ENCODE data around the gene ADAMTS10.

Gene ADAMTS10

DNA sequence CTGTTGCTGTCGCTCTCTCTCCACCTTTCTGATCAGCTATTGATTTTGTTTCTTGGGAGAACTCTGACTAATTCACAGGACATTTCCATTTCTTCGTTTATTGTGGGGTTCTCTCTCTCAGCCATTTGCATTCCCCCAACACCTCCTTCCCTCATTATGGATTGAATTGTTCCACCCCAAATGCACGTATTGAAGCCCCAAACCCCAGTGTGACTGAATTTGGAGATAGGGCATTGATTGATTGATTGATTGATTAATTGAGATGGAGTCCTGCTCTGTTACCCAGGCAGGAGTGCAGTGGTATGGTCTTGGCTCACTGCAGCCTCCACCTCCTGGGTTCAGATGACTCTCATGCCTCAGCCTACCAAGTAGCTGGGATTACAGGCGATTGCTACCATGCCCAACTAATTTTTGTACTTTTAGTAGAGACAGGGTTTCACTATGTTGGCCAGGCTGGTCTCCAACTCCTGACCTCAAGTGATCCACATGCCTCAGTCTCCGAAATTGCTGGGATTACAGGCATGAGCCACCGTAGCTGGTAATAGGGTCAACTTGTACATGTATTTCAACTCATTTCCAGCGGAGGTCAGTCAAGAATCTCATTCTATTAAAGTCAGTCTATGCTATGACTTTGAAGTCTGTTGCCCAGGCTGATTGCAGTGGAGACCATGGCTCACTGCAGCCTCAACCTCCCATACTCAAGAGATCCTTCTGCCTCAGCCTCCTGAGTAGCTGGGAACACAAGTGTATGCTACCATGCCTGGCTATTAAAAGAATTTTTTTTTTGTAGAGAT is 33.5 kb upstream of the ADAMTS10 start:
- Histone ChIP-seq H3K27me3 (ENCODE audit: insufficient read depth, low read length, poor library complexity) (no peaks in the 10 kb centered on the region), H3K36me3 (ENCODE audit: insufficient read depth, low read length) (no peaks in the 10 kb centered on the region), H3K9ac (ENCODE audit: low read depth, low read length) (no peak overlapping the region), H3K4me1 (ENCODE audit: insufficient read depth, low read length) (no peaks in the 10 kb centered on the region), H3K27ac (ENCODE audit: low read length) (no peak overlapping the region), H3K9me3 (ENCODE audit: insufficient read depth, low read length, severe bottlenecking) (no peaks in the 10 kb centered on the region), H2AFZ (ENCODE audit: low read depth, low read length) (no peak overlapping the region), H3K79me2 (ENCODE audit: insufficient read depth, low read length) (no peaks in the 10 kb centered on the region), H4K20me1 (ENCODE audit: insufficient read depth, low read length) (no peaks in the 10 kb centered on the region), H3K4me3 (ENCODE audit: low read depth in 1 of 2, low read length in 2 of 2) (no peak overlapping the region), H3K4me2 (ENCODE audit: insufficient read depth, low read length) (no peak overlapping the region)
- DNase-seq: no peak
- TF ChIP-seq, protein P1, sequence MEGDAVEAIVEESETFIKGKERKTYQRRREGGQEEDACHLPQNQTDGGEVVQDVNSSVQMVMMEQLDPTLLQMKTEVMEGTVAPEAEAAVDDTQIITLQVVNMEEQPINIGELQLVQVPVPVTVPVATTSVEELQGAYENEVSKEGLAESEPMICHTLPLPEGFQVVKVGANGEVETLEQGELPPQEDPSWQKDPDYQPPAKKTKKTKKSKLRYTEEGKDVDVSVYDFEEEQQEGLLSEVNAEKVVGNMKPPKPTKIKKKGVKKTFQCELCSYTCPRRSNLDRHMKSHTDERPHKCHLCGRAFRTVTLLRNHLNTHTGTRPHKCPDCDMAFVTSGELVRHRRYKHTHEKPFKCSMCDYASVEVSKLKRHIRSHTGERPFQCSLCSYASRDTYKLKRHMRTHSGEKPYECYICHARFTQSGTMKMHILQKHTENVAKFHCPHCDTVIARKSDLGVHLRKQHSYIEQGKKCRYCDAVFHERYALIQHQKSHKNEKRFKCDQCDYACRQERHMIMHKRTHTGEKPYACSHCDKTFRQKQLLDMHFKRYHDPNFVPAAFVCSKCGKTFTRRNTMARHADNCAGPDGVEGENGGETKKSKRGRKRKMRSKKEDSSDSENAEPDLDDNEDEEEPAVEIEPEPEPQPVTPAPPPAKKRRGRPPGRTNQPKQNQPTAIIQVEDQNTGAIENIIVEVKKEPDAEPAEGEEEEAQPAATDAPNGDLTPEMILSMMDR (IDR thresholded peaks at IDR 0.05; ENCODE audit: borderline replicate concordance, extremely low read depth, low read length, poor library complexity, severe bottlenecking): peak; percentile 13
- TF ChIP-seq EZH2 (IDR thresholded peaks at IDR 0.05; ENCODE audit: borderline replicate concordance, low read depth, low read length, severe bottlenecking): no peak
- no peak for ATAC-seq (ENCODE audit: insufficient read depth, low read depth)

- no peaks in the 10 kb centered on the region for H3K79me2 ChIP-seq (ENCODE audit: insufficient read depth, low read length)
- DNase-seq (no peak), ATAC-seq (ENCODE audit: insufficient read depth, low read depth) (no peak)
- H2AFZ ChIP-seq (ENCODE audit: low read depth, low read length): no peak overlapping the region
- H3K27me3 ChIP-seq (ENCODE audit: insufficient read depth, low read length, poor library complexity): no peaks in the 10 kb centered on the region
- no peak overlapping the region for H3K27ac ChIP-seq (ENCODE audit: low read length)
- TF ChIP-seq, protein P1 (IDR thresholded peaks at IDR 0.05; ENCODE audit: borderline replicate concordance, extremely low read depth, low read length, poor library complexity, severe bottlenecking): no peak
- no peak for TF ChIP-seq EZH2 (IDR thresholded peaks at IDR 0.05; ENCODE audit: borderline replicate concordance, low read depth, low read length, severe bottlenecking)
- no peak overlapping the region for H3K4me2 ChIP-seq (ENCODE audit: insufficient read depth, low read length)
- no peaks in the 10 kb centered on the region for H3K4me1 ChIP-seq (ENCODE audit: insufficient read depth, low read length)
- no peak overlapping the region for H3K9ac ChIP-seq (ENCODE audit: low read depth, low read length)
- H3K4me3 ChIP-seq (ENCODE audit: low read depth in 1 of 2, low read length in 2 of 2): no peak overlapping the region
- no peaks in the 10 kb centered on the region for H4K20me1 ChIP-seq (ENCODE audit: insufficient read depth, low read length)
- no peaks in the 10 kb centered on the region for H3K9me3 ChIP-seq (ENCODE audit: insufficient read depth, low read length, severe bottlenecking)
- H3K36me3 ChIP-seq (ENCODE audit: insufficient read depth, low read length): no peaks in the 10 kb centered on the region
Observed at GRCh38 chr19:8642561-8642960, 32.0 kb upstream of the ADAMTS10 start.

DNA sequence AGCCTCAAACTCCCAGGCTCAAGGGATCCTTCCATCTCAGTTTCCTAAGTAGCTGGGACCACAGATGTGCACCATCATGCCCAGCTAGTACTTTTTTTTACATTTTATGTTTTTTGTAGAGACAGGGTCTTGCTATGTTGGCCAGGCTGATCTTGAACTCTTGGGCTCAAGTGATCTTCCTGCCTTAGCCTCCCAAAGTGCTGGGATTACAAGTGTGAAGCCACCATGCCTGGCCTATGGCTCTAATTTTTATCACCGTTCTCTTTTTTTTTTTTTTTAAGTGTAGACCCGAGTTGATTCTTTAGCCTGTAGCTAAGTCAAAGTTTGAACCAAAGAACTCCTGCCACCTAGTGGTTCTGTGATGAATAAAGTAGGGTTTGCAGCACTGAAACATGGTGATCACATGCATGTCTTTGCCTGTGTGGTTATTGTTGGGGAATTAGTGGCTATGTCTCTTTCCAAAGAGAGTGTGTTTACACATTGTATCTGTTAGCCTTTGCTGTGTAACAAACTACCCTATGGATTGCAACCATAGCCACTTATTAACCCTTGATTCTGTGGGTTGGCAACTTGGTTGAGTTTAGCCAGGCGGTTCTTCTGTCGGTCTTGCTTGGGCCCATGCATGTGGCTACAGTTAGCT is 31.5 kb upstream of the ADAMTS10 start:
- Histone ChIP-seq H3K36me3 (ENCODE audit: insufficient read depth, low read length) (no peaks in the 10 kb centered on the region), H3K4me2 (ENCODE audit: insufficient read depth, low read length) (no peak overlapping the region), H3K4me1 (ENCODE audit: insufficient read depth, low read length) (no peaks in the 10 kb centered on the region), H3K79me2 (ENCODE audit: insufficient read depth, low read length) (no peaks in the 10 kb centered on the region), H3K27me3 (ENCODE audit: insufficient read depth, low read length, poor library complexity) (no peaks in the 10 kb centered on the region), H3K27ac (ENCODE audit: low read length) (no peak overlapping the region), H3K4me3 (ENCODE audit: low read depth in 1 of 2, low read length in 2 of 2) (no peak overlapping the region), H4K20me1 (ENCODE audit: insufficient read depth, low read length) (no peaks in the 10 kb centered on the region; the same call in 1 of the 2 replicates), H2AFZ (ENCODE audit: low read depth, low read length) (no peak overlapping the region), H3K9me3 (ENCODE audit: insufficient read depth, low read length, severe bottlenecking) (no peaks in the 10 kb centered on the region), H3K9ac (ENCODE audit: low read depth, low read length) (no peak overlapping the region)
- no peak for TF ChIP-seq EZH2 (IDR thresholded peaks at IDR 0.05; ENCODE audit: borderline replicate concordance, low read depth, low read length, severe bottlenecking)
- TF ChIP-seq, protein P1 (IDR thresholded peaks at IDR 0.05; ENCODE audit: borderline replicate concordance, extremely low read depth, low read length, poor library complexity, severe bottlenecking): peak; percentile 77
- DNase-seq: peak; percentile 49
- peak; percentile 70; the same call in 2 of the 3 replicates for ATAC-seq (ENCODE audit: insufficient read depth, low read depth)

All from DND-41 (cell line).